SK-N-SH treated with all-trans-retinoic acid at 6 μM for 48 hours (cell line): Measurements from ENCODE around the gene HS3ST2.

Experiments used
- ARNTL ChIP-seq: fragments of 450-650 bp; formaldehyde crosslinking; IDR thresholded peaks from 2 replicates; pipeline ENCODE4 v1.5.0; 2020; ENCODE audit warnings: low read depth, mild to moderate bottlenecking, moderate library complexity, borderline replicate concordance
- OSR1 ChIP-seq: fragments of 250-450 bp; sonication (Bioruptor Pico); IDR thresholded peaks from 2 replicates; pipeline ENCODE4 v1.8.0; 2022; ENCODE audit warnings: moderate library complexity, mild to moderate bottlenecking, inconsistent platforms
- RARB ChIP-seq: fragments of 250-450 bp; sonication (Bioruptor Pico); IDR thresholded peaks from 2 replicates; pipeline ENCODE4 v1.8.0; 2021; ENCODE audit warnings: mild to moderate bottlenecking, moderate library complexity
- TOX ChIP-seq: fragments of 250-450 bp; sonication (Bioruptor Pico); IDR thresholded peaks from 2 replicates; pipeline ENCODE4 v1.8.0; 2021; ENCODE audit warnings: mild to moderate bottlenecking, moderate library complexity, borderline replicate concordance
- ZFP3 ChIP-seq: fragments of 250-450 bp; sonication (Bioruptor Pico); IDR thresholded peaks from 2 replicates; pipeline ENCODE4 v1.5.0; 2020; ENCODE audit warnings: mild to moderate bottlenecking, moderate library complexity
- ZFP30 ChIP-seq: fragments of 450-650 bp; formaldehyde crosslinking; IDR thresholded peaks from 2 replicates; pipeline ENCODE4 v1.5.0; 2022; ENCODE audit warnings: mild to moderate bottlenecking, moderate library complexity
- ZNF565 ChIP-seq: fragments of 450-650 bp; formaldehyde crosslinking; conservative IDR thresholded peaks from 2 replicates; pipeline ENCODE4 v1.5.0; 2020; ENCODE audit warnings: low read depth, mild to moderate bottlenecking, moderate library complexity
- TF ChIP-seq, protein P1 (sequence below): fragments of 250-450 bp; sonication (Bioruptor Pico); IDR thresholded peaks from 2 replicates; pipeline ENCODE4 v1.5.1; 2020; ENCODE audit warnings: low read depth, mild to moderate bottlenecking, moderate library complexity

DNA sequence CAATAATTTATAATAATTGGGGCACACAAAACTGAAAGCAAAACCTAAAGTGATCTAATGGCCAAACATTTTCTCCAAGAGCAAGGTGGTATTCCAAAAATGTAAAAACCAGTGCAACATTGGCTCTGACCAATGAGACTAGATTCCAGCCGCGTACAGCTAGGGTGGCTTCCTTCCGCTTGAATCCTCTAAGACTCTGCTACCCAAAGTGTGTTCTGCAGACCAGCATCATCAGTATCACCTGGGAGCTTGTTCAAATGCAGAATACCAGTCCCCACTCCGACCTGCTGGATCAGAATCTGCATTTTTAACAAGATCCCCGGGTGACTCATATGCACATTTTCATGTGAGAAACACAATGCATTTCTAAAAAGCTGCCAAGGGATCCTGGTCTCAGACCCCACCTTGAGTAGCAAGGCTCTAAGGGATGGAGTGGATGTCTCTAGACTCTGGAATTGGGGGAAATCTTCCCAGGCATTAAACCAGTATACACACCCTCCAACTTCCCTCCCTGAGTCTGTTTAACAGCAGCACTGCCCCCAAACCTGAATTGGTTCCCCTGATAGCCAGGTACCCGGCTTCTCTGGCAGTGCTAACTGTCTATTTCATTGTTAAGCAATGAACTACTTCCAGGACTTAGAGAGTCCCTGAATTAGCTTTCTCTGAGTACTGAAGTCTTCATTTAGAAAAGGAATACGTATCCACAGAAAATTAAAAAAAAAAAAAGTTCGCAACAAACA is 118.2 kb downstream of the HS3ST2 start:
- TF ChIP-seq RARB (CRISPR knock-in tag) (no peak), OSR1 (CRISPR knock-in tag) (no peak), ARNTL (no peak), ZFP30 (CRISPR knock-in tag) (no peak), ZFP3 (CRISPR knock-in tag) (no peak), ZNF565 (CRISPR knock-in tag) (no peak), TOX (no peak)
- TF ChIP-seq, protein P1, sequence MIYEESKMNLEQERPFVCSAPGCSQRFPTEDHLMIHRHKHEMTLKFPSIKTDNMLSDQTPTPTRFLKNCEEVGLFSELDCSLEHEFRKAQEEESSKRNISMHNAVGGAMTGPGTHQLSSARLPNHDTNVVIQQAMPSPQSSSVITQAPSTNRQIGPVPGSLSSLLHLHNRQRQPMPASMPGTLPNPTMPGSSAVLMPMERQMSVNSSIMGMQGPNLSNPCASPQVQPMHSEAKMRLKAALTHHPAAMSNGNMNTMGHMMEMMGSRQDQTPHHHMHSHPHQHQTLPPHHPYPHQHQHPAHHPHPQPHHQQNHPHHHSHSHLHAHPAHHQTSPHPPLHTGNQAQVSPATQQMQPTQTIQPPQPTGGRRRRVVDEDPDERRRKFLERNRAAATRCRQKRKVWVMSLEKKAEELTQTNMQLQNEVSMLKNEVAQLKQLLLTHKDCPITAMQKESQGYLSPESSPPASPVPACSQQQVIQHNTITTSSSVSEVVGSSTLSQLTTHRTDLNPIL (CRISPR knock-in tag), result no peak
